ENCODE data around the gene LMO4. TPM values are rescaled to one million over a fixed set of nuclear protein-coding genes. Genes with fewer than 3 reads are reported as not detected.
A peak's percentile ranks its signal among the peaks of the same experiment; 100 is the strongest.

The LMO4 gene
- polyA plus RNA-seq, 3 donors: 20.3 to 71.8 (median 22.3) TPM

GRCh38 chr1:87300628-87301027 is 28.1 kb upstream of the LMO4 start:
- no peak overlapping the region for H2AFZ ChIP-seq (ENCODE audit: insufficient read depth, low read depth, low read length, poor library complexity, severe bottlenecking)
- peaks cover 55 to 56% of the 10 kb centered on the region in 2 donors for H3K4me1 ChIP-seq (ENCODE audit: control insufficient read depth in 1 of 2, insufficient read depth in 2 of 2, low read length in 2 of 2)
- Mint-ChIP-seq H3K27ac (no peak overlapping the region), H3K27me3 (ENCODE audit: low read depth in 3 of 3) (peaks cover 0 to 2% (median 2%) of the 10 kb centered on the region in 3 donors), H3K4me3 (no peak overlapping the region), H3K4me1 (peaks cover 57% of the 10 kb centered on the region), H3K36me3 (no peaks in the 10 kb centered on the region), H3K9me3 (peaks cover 0 to 4% (median 0%) of the 10 kb centered on the region in 7 donors)
- H3K79me2 ChIP-seq (ENCODE audit: insufficient read depth, low read length): no peaks in the 10 kb centered on the region
- intact Hi-C loops (cut with micrococcal nuclease): no loop called here
- no peaks in the 10 kb centered on the region for H4K20me1 ChIP-seq (ENCODE audit: insufficient read depth, low read length)
- H3K9me3 ChIP-seq (replicated peaks in 1 of 2; ENCODE audit: control insufficient read depth in 1 of 2, insufficient read depth in 1 of 2, low read length in 2 of 2): no peaks in the 10 kb centered on the region
- H3K4me3 ChIP-seq (replicated peaks in 1 of 3; ENCODE audit: low read depth in 2 of 3, low read length in 3 of 3): no peak overlapping the region
- no peaks in the 10 kb centered on the region for H3K36me3 ChIP-seq (replicated peaks in 1 of 2; ENCODE audit: control insufficient read depth in 1 of 2, insufficient read depth in 2 of 2, low read length in 2 of 2)
- no peak overlapping the region for H3K9ac ChIP-seq (ENCODE audit: insufficient read depth, low read length, poor library complexity, severe bottlenecking)
- TF ChIP-seq CTCF (IDR thresholded peaks at IDR 0.05): no peak
- no peak for DNase-seq
- H3K27ac ChIP-seq (ENCODE audit: low read depth in 1 of 2, low read length in 2 of 2): no peak overlapping the region
- no peaks in the 10 kb centered on the region for H3K27me3 ChIP-seq (ENCODE audit: control insufficient read depth in 2 of 2, insufficient read depth in 2 of 2, low read length in 2 of 2)
- WGBS (ENCODE audit: insufficient coverage): no CpG with 5 or more reads among the region's 8 CpGs
- no peak overlapping the region for H3K4me2 ChIP-seq (replicated peaks; ENCODE audit: extremely low read depth, low read length, poor library complexity, severe bottlenecking)

GRCh38 chr1:87305151-87305550 is 23.5 kb upstream of the LMO4 start:
- WGBS (ENCODE audit: insufficient coverage): 19% methylated on average over 4 of the region's 5 CpGs
- peak overlapping the region in 6 of 7 donors; percentile 50 to 83 (median 76) for H3K27ac Mint-ChIP-seq

More at GRCh38 chr1:87305151-87305550, 23.5 kb upstream of the LMO4 start:
- intact Hi-C loops (cut with micrococcal nuclease): no loop called here
- no peaks in the 10 kb centered on the region for H3K79me2 ChIP-seq (ENCODE audit: insufficient read depth, low read length)
- H3K4me3 ChIP-seq (replicated peaks in 1 of 3; ENCODE audit: low read depth in 2 of 3, low read length in 3 of 3): no peak overlapping the region
- peak; percentile 34 to 67 (median 65) for DNase-seq
- no peaks in the 10 kb centered on the region for H3K27me3 ChIP-seq (ENCODE audit: control insufficient read depth in 2 of 2, insufficient read depth in 2 of 2, low read length in 2 of 2)
- H3K4me1 ChIP-seq (ENCODE audit: control insufficient read depth in 1 of 2, insufficient read depth in 2 of 2, low read length in 2 of 2): peaks cover 30 to 34% of the 10 kb centered on the region in 2 donors
- H3K27ac ChIP-seq (ENCODE audit: low read depth in 1 of 2, low read length in 2 of 2): peak overlapping the region; percentile 10 to 62
- Mint-ChIP-seq H3K36me3 (no peaks in the 10 kb centered on the region), H3K4me1 (peaks cover 33% of the 10 kb centered on the region), H3K9me3 (peaks cover 0 to 2% (median 0%) of the 10 kb centered on the region in 7 donors), H3K4me3 (no peak overlapping the region), H3K27me3 (ENCODE audit: low read depth in 3 of 3) (no peaks in the 10 kb centered on the region)
- TF ChIP-seq CTCF (IDR thresholded peaks at IDR 0.05): no peak
- H2AFZ ChIP-seq (ENCODE audit: insufficient read depth, low read depth, low read length, poor library complexity, severe bottlenecking): no peak overlapping the region
- no peaks in the 10 kb centered on the region for H3K36me3 ChIP-seq (replicated peaks in 1 of 2; ENCODE audit: control insufficient read depth in 1 of 2, insufficient read depth in 2 of 2, low read length in 2 of 2)
- peak overlapping the region; percentile 0 for H3K4me2 ChIP-seq (replicated peaks; ENCODE audit: extremely low read depth, low read length, poor library complexity, severe bottlenecking)
- H3K9me3 ChIP-seq (replicated peaks in 1 of 2; ENCODE audit: control insufficient read depth in 1 of 2, insufficient read depth in 1 of 2, low read length in 2 of 2): no peaks in the 10 kb centered on the region
- H3K9ac ChIP-seq (ENCODE audit: insufficient read depth, low read length, poor library complexity, severe bottlenecking): no peak overlapping the region
- H4K20me1 ChIP-seq (ENCODE audit: insufficient read depth, low read length): no peaks in the 10 kb centered on the region

All from CD14-positive monocyte (primary cell).